Measurements from ENCODE around the gene MACROD2.

DNA sequence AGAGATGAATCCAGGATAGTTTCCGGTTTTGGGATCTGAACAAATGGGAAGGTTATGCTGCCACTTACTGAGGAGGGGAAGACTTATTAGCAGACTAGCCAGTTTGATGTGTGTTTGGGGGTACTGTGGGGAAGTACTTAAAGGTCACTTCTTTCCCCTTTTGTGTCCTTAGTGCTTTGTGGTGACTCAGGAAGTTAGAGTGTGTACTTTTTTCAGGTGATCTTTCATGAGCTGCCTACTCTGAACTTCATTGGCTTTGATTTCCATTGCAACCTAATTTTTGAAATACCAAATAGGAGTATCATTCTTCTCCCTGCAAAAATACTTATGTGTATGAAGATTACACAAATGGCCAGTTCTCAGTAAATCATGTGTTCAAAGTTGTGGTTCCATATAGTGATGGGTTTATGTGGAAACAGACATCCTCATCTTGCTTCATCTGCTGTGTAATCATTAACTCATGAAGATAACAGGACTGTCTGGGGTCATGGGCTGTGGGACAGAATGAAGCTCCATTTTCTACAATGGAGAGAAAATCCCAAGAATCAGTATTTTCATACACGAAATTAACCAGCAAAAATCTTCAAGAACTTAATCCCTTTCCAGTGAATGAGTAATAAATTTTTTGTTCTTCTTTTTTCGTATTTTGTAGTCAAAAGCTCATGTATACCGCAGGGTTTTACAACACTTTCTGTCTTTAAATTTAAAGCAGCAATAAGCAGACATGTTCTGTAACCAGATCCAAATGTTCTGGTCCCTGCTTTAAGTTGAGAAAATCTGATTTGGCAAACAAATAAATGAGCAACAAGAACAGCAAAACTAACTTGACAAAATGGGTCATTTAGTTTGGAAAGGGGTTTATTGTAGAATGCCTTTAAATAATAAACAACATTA, 614.3 kb downstream of the MACROD2 start:
- TF ChIP-seq CTCF (IDR thresholded peaks at IDR 0.05) = no peak
- TF ChIP-seq EZH2 (IDR thresholded peaks at IDR 0.05; ENCODE audit: borderline replicate concordance, insufficient read depth, low read depth, low read length, poor library complexity, severe bottlenecking) = no peak
